OCI-LY3 (cell line): ENCODE measurements around the gene EDA.

ENCODE experiments used
- CTCF ChIP-seq: fragments of 200-600, 300-600 bp; sonication (generic); IDR thresholded peaks from 2 replicates; pipeline ENCODE4 v1.5.1; 2014; ENCODE audit warnings: antibody characterized with exemption, low read length, low read depth
- EZH2phosphoT487 ChIP-seq: fragments of 200-600 bp; shearing (Covaris generic); IDR thresholded peaks from 2 replicates; pipeline ENCODE4 v1.6.1; 2018; ENCODE audit warnings: antibody characterized with exemption, mixed run types, low read depth

GRCh38 chrX:69600182-69600581 is 15.7 kb upstream of the EDA start:
- TF ChIP-seq CTCF (no peak), EZH2phosphoT487 (no peak)
